ENCODE measurements around the gene DHX9. TPM values are rescaled to one million over a fixed set of nuclear protein-coding genes. Genes with fewer than 3 reads are reported as not detected.

Gene DHX9
- total RNA-seq (102 TPM), polyA plus RNA-seq (ENCODE audit: insufficient read depth in 1 of 8, insufficient read length in 8 of 8, low replicate concordance in 1 of 8) (100 to 1,000 TPM; 115 to 161 (median 133) TPM)
- long read RNA-seq, donor 1, full-length matches to known transcripts = 4 of 10 reads
- long read RNA-seq, donor 1, partial matches to known transcripts = 6 of 10 reads
- long read RNA-seq, donor 1, other reads (novel, unspliced or antisense) = 0 of 10 reads
- long read RNA-seq, donor 2, full-length matches to known transcripts = 2 of 2 reads
- long read RNA-seq, donor 2, partial matches to known transcripts = 0 of 2 reads
- long read RNA-seq, donor 2, other reads (novel, unspliced or antisense) = 0 of 2 reads
- long read RNA-seq, donor 3, full-length matches to known transcripts = 6 of 19 reads
- long read RNA-seq, donor 3, partial matches to known transcripts = 13 of 19 reads
- long read RNA-seq, donor 3, other reads (novel, unspliced or antisense) = 0 of 19 reads
- long read RNA-seq, donor 4, full-length matches to known transcripts = 7 of 13 reads
- long read RNA-seq, donor 4, partial matches to known transcripts = 6 of 13 reads
- long read RNA-seq, donor 4, other reads (novel, unspliced or antisense) = 0 of 13 reads
- long read RNA-seq, donor 5, full-length matches to known transcripts = 11 of 83 reads
- long read RNA-seq, donor 5, partial matches to known transcripts = 72 of 83 reads
- long read RNA-seq, donor 5, other reads (novel, unspliced or antisense) = 0 of 83 reads
- long read RNA-seq, donor 6, full-length matches to known transcripts = 14 of 14 reads
- long read RNA-seq, donor 6, partial matches to known transcripts = 0 of 14 reads
- long read RNA-seq, donor 6, other reads (novel, unspliced or antisense) = 0 of 14 reads
- long read RNA-seq, donor 7, full-length matches to known transcripts = 6 of 68 reads
- long read RNA-seq, donor 7, partial matches to known transcripts = 62 of 68 reads
- long read RNA-seq, donor 7, other reads (novel, unspliced or antisense) = 0 of 68 reads
- long read RNA-seq, donor 8, full-length matches to known transcripts = 8 of 34 reads
- long read RNA-seq, donor 8, partial matches to known transcripts = 26 of 34 reads
- long read RNA-seq, donor 8, other reads (novel, unspliced or antisense) = 0 of 34 reads
- long read RNA-seq, donor 9, full-length matches to known transcripts = 2 of 25 reads
- long read RNA-seq, donor 9, partial matches to known transcripts = 23 of 25 reads
- long read RNA-seq, donor 9, other reads (novel, unspliced or antisense) = 0 of 25 reads
- long read RNA-seq, donor 10, full-length matches to known transcripts = 11 of 45 reads
- long read RNA-seq, donor 10, partial matches to known transcripts = 34 of 45 reads
- long read RNA-seq, donor 10, other reads (novel, unspliced or antisense) = 0 of 45 reads
- long read RNA-seq, donor 11, full-length matches to known transcripts = 2 of 28 reads
- long read RNA-seq, donor 11, partial matches to known transcripts = 26 of 28 reads
- long read RNA-seq, donor 11, other reads (novel, unspliced or antisense) = 0 of 28 reads

GRCh38 chr1:182839209-182840066 lies at the start of gene DHX9:
Gene DHX9 (plus strand): TSS chr1:182839347. CDS start chr1:182842567, 3,220 bp downstream.
- H3K4me1 ChIP-seq (ENCODE audit: control insufficient read depth, insufficient read depth, low read length) = peaks cover 12% of the 10 kb centered on the region
- WGBS (ENCODE audit: insufficient coverage) = under 1% methylated on average over 92 of the region's 92 CpGs

GRCh38 chr1:182791281-182792179 lies 47.6 kb upstream of the DHX9 start:
- no peaks in the 10 kb centered on the region for H3K9me3 ChIP-seq (replicated peaks; ENCODE audit: control insufficient read depth, low read depth, low read length)
- no peak overlapping the region for H3K27ac ChIP-seq (ENCODE audit: low read length)
- 88% methylated on average over 4 of the region's 8 CpGs for WGBS (ENCODE audit: insufficient coverage)
- H3K4me1 ChIP-seq (ENCODE audit: control insufficient read depth, insufficient read depth, low read length) = peaks cover 5% of the 10 kb centered on the region
- no peak for DNase-seq
- H3K27me3 ChIP-seq (ENCODE audit: control insufficient read depth, insufficient read depth, low read length) = peaks cover 7% of the 10 kb centered on the region
- H3K36me3 ChIP-seq (ENCODE audit: control insufficient read depth, insufficient read depth, low read length) = no peaks in the 10 kb centered on the region
- no peak overlapping the region for H3K4me3 ChIP-seq (ENCODE audit: low read length)

More at GRCh38 chr1:182839209-182840066, at the start of gene DHX9:
- Histone ChIP-seq H3K27me3 (ENCODE audit: control insufficient read depth, insufficient read depth, low read length) (no peaks in the 10 kb centered on the region), H3K27ac (ENCODE audit: low read length) (peak within 1 kb of the TSS; percentile 98), H3K4me3 (ENCODE audit: low read length) (peak within 1 kb of the TSS; percentile 97), H3K9me3 (replicated peaks; ENCODE audit: control insufficient read depth, low read depth, low read length) (no peaks in the 10 kb centered on the region), H3K36me3 (ENCODE audit: control insufficient read depth, insufficient read depth, low read length) (peaks cover 10% of the 10 kb centered on the region)
- DNase-seq = peak; percentile 95

DNA sequence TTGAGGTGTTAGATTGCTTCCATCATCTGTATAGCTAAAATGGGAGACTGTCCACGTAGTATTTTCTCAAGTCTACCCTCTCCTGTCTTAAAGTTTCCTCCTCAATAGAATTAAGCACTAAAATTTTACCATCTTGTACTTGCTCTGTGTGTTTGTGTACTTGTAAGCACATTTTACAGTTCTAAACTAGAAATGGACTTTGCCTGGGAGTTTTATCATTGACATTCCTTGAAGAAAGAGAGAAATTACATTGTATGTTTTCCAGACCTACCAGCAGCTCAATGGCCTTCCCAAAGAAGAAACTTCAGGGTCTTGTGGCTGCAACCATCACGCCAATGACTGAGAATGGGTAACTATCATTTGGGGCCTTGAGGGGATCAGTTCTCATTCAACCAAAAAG lies 45.1 kb upstream of the DHX9 start:
- Histone ChIP-seq H3K36me3 (ENCODE audit: control insufficient read depth, insufficient read depth, low read length) (no peaks in the 10 kb centered on the region), H3K4me1 (ENCODE audit: control insufficient read depth, insufficient read depth, low read length) (peaks cover 4% of the 10 kb centered on the region), H3K4me3 (ENCODE audit: low read length) (no peak overlapping the region), H3K27ac (ENCODE audit: low read length) (no peak overlapping the region), H3K27me3 (ENCODE audit: control insufficient read depth, insufficient read depth, low read length) (peaks cover 3% of the 10 kb centered on the region), H3K9me3 (replicated peaks; ENCODE audit: control insufficient read depth, low read depth, low read length) (no peaks in the 10 kb centered on the region)
- no CpG with 5 or more reads among the region's 2 CpGs for WGBS (ENCODE audit: insufficient coverage)
- no peak for DNase-seq

GRCh38 chr1:182794676-182795201 lies 44.4 kb upstream of the DHX9 start:
- Histone ChIP-seq H3K4me3 (ENCODE audit: low read length) (no peak overlapping the region), H3K27ac (ENCODE audit: low read length) (no peak overlapping the region), H3K9me3 (replicated peaks; ENCODE audit: control insufficient read depth, low read depth, low read length) (no peaks in the 10 kb centered on the region), H3K4me1 (ENCODE audit: control insufficient read depth, insufficient read depth, low read length) (peaks cover 2% of the 10 kb centered on the region), H3K36me3 (ENCODE audit: control insufficient read depth, insufficient read depth, low read length) (no peaks in the 10 kb centered on the region), H3K27me3 (ENCODE audit: control insufficient read depth, insufficient read depth, low read length) (no peaks in the 10 kb centered on the region)
- WGBS (ENCODE audit: insufficient coverage) = 100% methylated on average over 1 of the region's 3 CpGs
- DNase-seq = no peak

GRCh38 chr1:182795563-182796228 lies 43.5 kb upstream of the DHX9 start:
- WGBS (ENCODE audit: insufficient coverage) = 74% methylated on average over 4 of the region's 8 CpGs

DNA sequence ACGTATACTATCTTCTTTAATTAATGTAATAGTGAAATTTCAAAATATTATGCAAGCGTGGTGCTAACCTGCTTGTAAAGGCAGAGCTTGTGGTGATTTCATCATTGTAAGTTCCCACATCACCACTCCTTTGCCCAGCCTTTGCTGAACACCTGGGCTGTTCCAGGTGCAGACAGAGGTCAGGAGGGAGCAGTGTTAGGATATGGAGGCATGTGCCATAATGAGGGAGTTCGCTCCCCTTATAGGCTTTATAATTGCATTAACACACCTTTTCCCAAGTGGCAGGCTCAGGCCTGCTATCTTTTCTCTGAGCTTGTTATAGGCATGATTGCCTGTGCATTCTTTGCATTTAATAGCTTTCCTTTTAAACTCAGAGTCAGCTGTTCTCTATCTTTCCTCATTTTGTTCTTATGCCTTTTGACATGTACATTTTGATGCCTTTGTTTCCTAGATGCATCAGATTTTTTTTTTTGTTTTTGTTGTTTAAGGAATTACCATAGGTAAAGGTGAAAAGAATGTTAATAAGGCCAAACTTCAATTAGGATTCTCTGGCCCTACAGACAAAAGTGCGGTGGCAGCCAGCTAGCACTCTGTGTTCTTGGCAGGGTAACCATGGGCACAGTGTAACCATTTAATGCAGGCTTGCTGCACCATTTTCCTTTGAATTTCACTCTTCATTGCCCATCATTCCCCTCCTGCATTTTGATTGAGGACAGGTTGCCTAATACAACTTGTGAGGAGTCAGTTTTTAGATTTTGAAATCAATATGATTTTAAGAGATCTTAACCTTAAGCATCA lies 36.9 kb upstream of the DHX9 start:
- Histone ChIP-seq H3K27ac (ENCODE audit: low read length) (no peak overlapping the region), H3K4me3 (ENCODE audit: low read length) (no peak overlapping the region), H3K4me1 (ENCODE audit: control insufficient read depth, insufficient read depth, low read length) (no peaks in the 10 kb centered on the region), H3K9me3 (replicated peaks; ENCODE audit: control insufficient read depth, low read depth, low read length) (no peaks in the 10 kb centered on the region), H3K27me3 (ENCODE audit: control insufficient read depth, insufficient read depth, low read length) (no peaks in the 10 kb centered on the region), H3K36me3 (ENCODE audit: control insufficient read depth, insufficient read depth, low read length) (no peaks in the 10 kb centered on the region)
- no peak for DNase-seq
- WGBS (ENCODE audit: insufficient coverage) = 80% methylated on average over 1 of the region's 4 CpGs

More at GRCh38 chr1:182795563-182796228, 43.5 kb upstream of the DHX9 start:
- Histone ChIP-seq H3K9me3 (replicated peaks; ENCODE audit: control insufficient read depth, low read depth, low read length) (no peaks in the 10 kb centered on the region), H3K27ac (ENCODE audit: low read length) (peak overlapping the region; percentile 35), H3K36me3 (ENCODE audit: control insufficient read depth, insufficient read depth, low read length) (no peaks in the 10 kb centered on the region), H3K4me1 (ENCODE audit: control insufficient read depth, insufficient read depth, low read length) (no peaks in the 10 kb centered on the region), H3K4me3 (ENCODE audit: low read length) (no peak overlapping the region), H3K27me3 (ENCODE audit: control insufficient read depth, insufficient read depth, low read length) (no peaks in the 10 kb centered on the region)
- peak; percentile 77 for DNase-seq

DNA sequence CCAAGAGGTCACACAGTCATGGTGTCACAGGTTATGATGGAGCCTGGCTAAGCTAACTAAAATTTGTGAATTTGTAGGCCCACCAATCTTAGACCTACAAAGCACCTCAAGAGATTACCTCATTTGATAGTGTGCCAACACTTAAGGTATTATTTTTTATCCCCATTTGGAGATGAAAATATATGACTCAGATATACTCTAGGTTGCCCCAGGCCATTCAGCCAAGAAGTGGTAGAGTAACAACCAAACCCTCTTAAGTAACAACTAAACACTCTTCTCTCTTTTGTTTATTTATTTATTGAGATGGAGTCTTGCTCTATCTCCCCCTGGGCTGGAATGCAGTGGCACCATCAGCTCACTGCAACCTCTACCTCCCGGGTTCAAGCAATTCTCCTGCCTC lies 35.3 kb upstream of the DHX9 start:
- no peak for DNase-seq
- no CpG with 5 or more reads among the region's 1 CpG for WGBS (ENCODE audit: insufficient coverage)
- H3K4me3 ChIP-seq (ENCODE audit: low read length) = no peak overlapping the region
- H3K27ac ChIP-seq (ENCODE audit: low read length) = no peak overlapping the region
- H3K9me3 ChIP-seq (replicated peaks; ENCODE audit: control insufficient read depth, low read depth, low read length) = no peaks in the 10 kb centered on the region
- H3K36me3 ChIP-seq (ENCODE audit: control insufficient read depth, insufficient read depth, low read length) = no peaks in the 10 kb centered on the region
- H3K4me1 ChIP-seq (ENCODE audit: control insufficient read depth, insufficient read depth, low read length) = no peaks in the 10 kb centered on the region
- no peaks in the 10 kb centered on the region for H3K27me3 ChIP-seq (ENCODE audit: control insufficient read depth, insufficient read depth, low read length)

Measured in muscle of leg (tissue), 16 donors.